GM18873 (cell line): ENCODE results near the gene TNFAIP8L1.
A peak's percentile ranks its signal among the peaks of the same experiment; 100 is the strongest.
"Not testable (repeated sequence)": the region's sequence is repeated elsewhere in the genome, so short reads cannot be mapped to it uniquely, and the experiment has no call there.

ENCODE experiments used
- ATAC-seq: cut with Tn5 transposase; IDR thresholded peaks from one replicate; pipeline ENCODE4 v1.9.1; 2021; ENCODE audit warnings: mild to moderate bottlenecking, moderate library complexity, moderate number of reproducible peaks; ENCODE audit not compliant: unreplicated experiment, low FRiP score

Gene TNFAIP8L1

GRCh38 chr19:4638828-4639530, at the start of gene TNFAIP8L1:
TNFAIP8L1 (plus strand) TSS chr19:4639516; CDS start chr19:4651870, 12,354 bp downstream.
- peak; percentile 66 for ATAC-seq

GRCh38 chr19:4589579-4590410, 49.5 kb upstream of the TNFAIP8L1 start:
- no peak for ATAC-seq

GRCh38 chr19:4590559-4590958, 48.8 kb upstream of the TNFAIP8L1 start:
- ATAC-seq, result no peak

GRCh38 chr19:4591320-4591719, 48.0 kb upstream of the TNFAIP8L1 start:
- ATAC-seq, result no peak

GRCh38 chr19:4592445-4592844, 46.9 kb upstream of the TNFAIP8L1 start:
- ATAC-seq, result no peak

GRCh38 chr19:4593409-4593851, 45.9 kb upstream of the TNFAIP8L1 start:
- ATAC-seq, result no peak

- no peak for ATAC-seq
Measured at GRCh38 chr19:4594201-4594600, 45.1 kb upstream of the TNFAIP8L1 start.

- ATAC-seq, result not testable (repeated sequence)
Measured at GRCh38 chr19:4595158-4595557, 44.2 kb upstream of the TNFAIP8L1 start.

- no peak for ATAC-seq
Measured at GRCh38 chr19:4596033-4596904, 43.0 kb upstream of the TNFAIP8L1 start.

GRCh38 chr19:4597278-4597974, 41.9 kb upstream of the TNFAIP8L1 start:
- ATAC-seq, result no peak

GRCh38 chr19:4597975-4598671, 41.2 kb upstream of the TNFAIP8L1 start:
- no peak for ATAC-seq

- ATAC-seq, result no peak
Measured at GRCh38 chr19:4598712-4599111, 40.6 kb upstream of the TNFAIP8L1 start.

- no peak for ATAC-seq
Measured at GRCh38 chr19:4600082-4600481, 39.2 kb upstream of the TNFAIP8L1 start.

- ATAC-seq, result no peak
Measured at GRCh38 chr19:4600893-4601292, 38.4 kb upstream of the TNFAIP8L1 start.

GRCh38 chr19:4602173-4602788, 37.0 kb upstream of the TNFAIP8L1 start:
- no peak for ATAC-seq

GRCh38 chr19:4602915-4603314, 36.4 kb upstream of the TNFAIP8L1 start:
- ATAC-seq, result no peak

GRCh38 chr19:4604912-4605311, 34.4 kb upstream of the TNFAIP8L1 start:
- no peak for ATAC-seq

GRCh38 chr19:4606181-4606580, 33.1 kb upstream of the TNFAIP8L1 start:
- no peak for ATAC-seq
